Liver (tissue), 2 donors: Measurements from ENCODE around the gene VIM.

Experiments
- SP1 ChIP-seq: IDR thresholded peaks from 2 replicates; pipeline ENCODE4 v1.6.1; 2018; ENCODE audit warnings: antibody characterized with exemption, mild to moderate bottlenecking
- TF ChIP-seq, protein P1 (sequence below): IDR thresholded peaks from 2 replicates; pipeline ENCODE4 v1.6.1; 2016; ENCODE audit warnings: antibody characterized with exemption, mild to moderate bottlenecking
- donor health status: healthy.

GRCh38 chr10:17195083-17195482 is 33.0 kb upstream of the VIM start:
- no peak for TF ChIP-seq SP1
- TF ChIP-seq, protein P1, sequence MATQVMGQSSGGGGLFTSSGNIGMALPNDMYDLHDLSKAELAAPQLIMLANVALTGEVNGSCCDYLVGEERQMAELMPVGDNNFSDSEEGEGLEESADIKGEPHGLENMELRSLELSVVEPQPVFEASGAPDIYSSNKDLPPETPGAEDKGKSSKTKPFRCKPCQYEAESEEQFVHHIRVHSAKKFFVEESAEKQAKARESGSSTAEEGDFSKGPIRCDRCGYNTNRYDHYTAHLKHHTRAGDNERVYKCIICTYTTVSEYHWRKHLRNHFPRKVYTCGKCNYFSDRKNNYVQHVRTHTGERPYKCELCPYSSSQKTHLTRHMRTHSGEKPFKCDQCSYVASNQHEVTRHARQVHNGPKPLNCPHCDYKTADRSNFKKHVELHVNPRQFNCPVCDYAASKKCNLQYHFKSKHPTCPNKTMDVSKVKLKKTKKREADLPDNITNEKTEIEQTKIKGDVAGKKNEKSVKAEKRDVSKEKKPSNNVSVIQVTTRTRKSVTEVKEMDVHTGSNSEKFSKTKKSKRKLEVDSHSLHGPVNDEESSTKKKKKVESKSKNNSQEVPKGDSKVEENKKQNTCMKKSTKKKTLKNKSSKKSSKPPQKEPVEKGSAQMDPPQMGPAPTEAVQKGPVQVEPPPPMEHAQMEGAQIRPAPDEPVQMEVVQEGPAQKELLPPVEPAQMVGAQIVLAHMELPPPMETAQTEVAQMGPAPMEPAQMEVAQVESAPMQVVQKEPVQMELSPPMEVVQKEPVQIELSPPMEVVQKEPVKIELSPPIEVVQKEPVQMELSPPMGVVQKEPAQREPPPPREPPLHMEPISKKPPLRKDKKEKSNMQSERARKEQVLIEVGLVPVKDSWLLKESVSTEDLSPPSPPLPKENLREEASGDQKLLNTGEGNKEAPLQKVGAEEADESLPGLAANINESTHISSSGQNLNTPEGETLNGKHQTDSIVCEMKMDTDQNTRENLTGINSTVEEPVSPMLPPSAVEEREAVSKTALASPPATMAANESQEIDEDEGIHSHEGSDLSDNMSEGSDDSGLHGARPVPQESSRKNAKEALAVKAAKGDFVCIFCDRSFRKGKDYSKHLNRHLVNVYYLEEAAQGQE = no peak
